HT1080 (cell line): ENCODE results near the gene ZSCAN5C. TPM values are rescaled to one million over a fixed set of nuclear protein-coding genes. Genes with fewer than 3 reads are reported as not detected.

Source experiments
- total RNA-seq: library from RNA; depleted of rRNA; stranded (reverse); fragments of >200 nt; shearing (Covaris generic); gene quantifications from 2 replicates; pipeline ENCODE4 v1.2.3, GENCODE V29; 2014; rRNA removed

ZSCAN5C gene
- total RNA-seq, 1 experiment from 2014 or later = not detected

Other genes with a start within 250 kb of the ZSCAN5C start
- not detected in 2 replicates for gene NLRP5, start 215.5 kb upstream of the ZSCAN5C start, total RNA-seq
- 75.1 and 81.6 TPM in 2 replicates for gene ZNF787, start 81.0 kb upstream of the ZSCAN5C start, total RNA-seq
- gene ZNF444, start 61.0 kb upstream of the ZSCAN5C start, total RNA-seq = 31.4 and 35.6 TPM in 2 replicates
- gene GALP, start 26.3 kb upstream of the ZSCAN5C start, total RNA-seq = not detected in 2 replicates
- not detected in 2 replicates for gene ZSCAN5B, start 4.5 kb upstream of the ZSCAN5C start, total RNA-seq
- gene EDDM13, start 70.5 kb downstream of the ZSCAN5C start, total RNA-seq = 0.98 TPM in 1 of 2 replicates, not detected in the other
- 17.5 and 18.9 TPM in 2 replicates for gene ZSCAN5A, start 112.6 kb downstream of the ZSCAN5C start, total RNA-seq
- 0.06 and 0.53 TPM in 2 replicates for gene ZNF582, start 191.3 kb downstream of the ZSCAN5C start, total RNA-seq
- 4.5 and 6.0 TPM in 2 replicates for gene ZNF583, start 202.1 kb downstream of the ZSCAN5C start, total RNA-seq